ENCODE measurements around the gene CANT1. TPM values are rescaled to one million over a fixed set of nuclear protein-coding genes. Genes with fewer than 3 reads are reported as not detected.

CANT1 gene
- total and polyA plus RNA-seq, 9 of the 15 experiments (the other 6 are each of a cell fraction or from before 2014, with no cell fraction given), result 2.7 to 66.4 (median 22.5) TPM

DNA sequence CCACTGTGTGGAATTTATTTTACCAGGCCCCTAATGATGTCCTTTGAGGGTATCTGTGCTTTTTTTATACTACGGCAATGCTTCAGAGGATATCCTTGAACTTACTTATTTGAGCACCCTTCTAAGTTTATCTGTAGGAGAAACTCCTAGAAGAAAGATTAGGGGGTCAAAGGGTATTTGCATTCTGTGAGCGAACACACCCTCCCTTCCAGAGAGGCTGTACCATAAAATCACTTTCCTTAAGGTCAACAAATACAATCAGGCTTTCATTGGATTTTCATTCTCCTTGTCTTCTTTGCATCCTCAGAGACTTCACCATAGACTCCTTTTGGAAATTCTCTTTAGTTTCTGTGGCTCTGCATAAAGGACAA lies 9.7 kb upstream of the CANT1 start:
- no peak overlapping the region for H3K4me3 ChIP-seq
- H3K36me3 ChIP-seq (ENCODE audit: control insufficient read depth, insufficient read depth, low read length), result no peaks in the 10 kb centered on the region
- H3K27me3 ChIP-seq (ENCODE audit: control insufficient read depth in 2 of 2, insufficient read depth in 2 of 2, low read length in 2 of 2), result peaks cover 21 to 29% of the 10 kb centered on the region in 2 experiments
- no peak overlapping the region for H3K27ac ChIP-seq (ENCODE audit: extremely low read depth, low read depth, low read length)
- no peak for DNase-seq (ENCODE audit: extremely low read depth in 1 of 4, low spot score in 3 of 4)
- H3K9ac ChIP-seq (ENCODE audit: insufficient read depth in 1 of 2, low read depth in 2 of 2, low read length in 2 of 2), result no peak overlapping the region
- H3K9me1 ChIP-seq (ENCODE audit: control insufficient read depth, insufficient read depth, low read length), result no peaks in the 10 kb centered on the region
- no peaks in the 10 kb centered on the region for H3K79me2 ChIP-seq (ENCODE audit: control insufficient read depth, insufficient read depth, low read length)
- intact Hi-C loops (cut with micrococcal nuclease), result loop anchor here (2.0 kb wide), 1 partner anchor 24 kb away; no protein-coding TSS in a partner anchor
- no peak overlapping the region for H2AFZ ChIP-seq (ENCODE audit: low read depth, low read length)
- BruUV-seq (replicated peaks), result no TSS peak
- FAIRE-seq, result no peak
- ChIA-PET CTCF (ENCODE audit: low intra/inter-chr PET ratio) (interaction anchor here (1.1 to 2.2 kb wide), 2 partner anchors 23 to 27 kb away, joined by 7 to 8 read pairs; no protein-coding TSS in a partner anchor), POLR2A (no interaction called here)
- 0 out of 2 replicates have a peak, but pooled peaks cover 4% of the 10 kb centered on the region for H4K20me1 ChIP-seq (replicated peaks; ENCODE audit: control insufficient read depth, insufficient read depth, low read length)
- TF ChIP-seq FOXK1 (CRISPR knock-in tag; IDR thresholded peaks at IDR 0.05; ENCODE audit: borderline replicate concordance), result no peak
- TF ChIP-seq, protein P1, sequence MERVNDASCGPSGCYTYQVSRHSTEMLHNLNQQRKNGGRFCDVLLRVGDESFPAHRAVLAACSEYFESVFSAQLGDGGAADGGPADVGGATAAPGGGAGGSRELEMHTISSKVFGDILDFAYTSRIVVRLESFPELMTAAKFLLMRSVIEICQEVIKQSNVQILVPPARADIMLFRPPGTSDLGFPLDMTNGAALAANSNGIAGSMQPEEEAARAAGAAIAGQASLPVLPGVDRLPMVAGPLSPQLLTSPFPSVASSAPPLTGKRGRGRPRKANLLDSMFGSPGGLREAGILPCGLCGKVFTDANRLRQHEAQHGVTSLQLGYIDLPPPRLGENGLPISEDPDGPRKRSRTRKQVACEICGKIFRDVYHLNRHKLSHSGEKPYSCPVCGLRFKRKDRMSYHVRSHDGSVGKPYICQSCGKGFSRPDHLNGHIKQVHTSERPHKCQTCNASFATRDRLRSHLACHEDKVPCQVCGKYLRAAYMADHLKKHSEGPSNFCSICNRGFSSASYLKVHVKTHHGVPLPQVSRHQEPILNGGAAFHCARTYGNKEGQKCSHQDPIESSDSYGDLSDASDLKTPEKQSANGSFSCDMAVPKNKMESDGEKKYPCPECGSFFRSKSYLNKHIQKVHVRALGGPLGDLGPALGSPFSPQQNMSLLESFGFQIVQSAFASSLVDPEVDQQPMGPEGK (CRISPR knock-in tag; IDR thresholded peaks at IDR 0.05; ENCODE audit: borderline replicate concordance), result no peak
- TF ChIP-seq, protein P2, sequence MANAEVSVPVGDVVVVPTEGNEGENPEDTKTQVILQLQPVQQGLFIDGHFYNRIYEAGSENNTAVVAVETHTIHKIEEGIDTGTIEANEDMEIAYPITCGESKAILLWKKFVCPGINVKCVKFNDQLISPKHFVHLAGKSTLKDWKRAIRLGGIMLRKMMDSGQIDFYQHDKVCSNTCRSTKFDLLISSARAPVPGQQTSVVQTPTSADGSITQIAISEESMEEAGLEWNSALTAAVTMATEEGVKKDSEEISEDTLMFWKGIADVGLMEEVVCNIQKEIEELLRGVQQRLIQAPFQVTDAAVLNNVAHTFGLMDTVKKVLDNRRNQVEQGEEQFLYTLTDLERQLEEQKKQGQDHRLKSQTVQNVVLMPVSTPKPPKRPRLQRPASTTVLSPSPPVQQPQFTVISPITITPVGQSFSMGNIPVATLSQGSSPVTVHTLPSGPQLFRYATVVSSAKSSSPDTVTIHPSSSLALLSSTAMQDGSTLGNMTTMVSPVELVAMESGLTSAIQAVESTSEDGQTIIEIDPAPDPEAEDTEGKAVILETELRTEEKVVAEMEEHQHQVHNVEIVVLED (CRISPR knock-in tag; IDR thresholded peaks at IDR 0.05), result no peak
- 25% methylated on average over 2 of the region's 2 CpGs for WGBS (ENCODE audit: insufficient coverage, low coverage, missing lambda C conversion rate)
- H3K4me2 ChIP-seq (ENCODE audit: insufficient read depth, low read length), result no peak overlapping the region
- no peaks in the 10 kb centered on the region for H3K9me3 ChIP-seq (replicated peaks; ENCODE audit: control insufficient read depth, insufficient read depth, low read depth, low read length)
- in situ Hi-C loops (cut with MboI), result no loop called here
- no peak for ATAC-seq
- peaks cover 0 to 6% of the 10 kb centered on the region in 2 experiments; a peak in 2 of 5 replicates for H3K4me1 ChIP-seq (replicated peaks in 1 of 2; ENCODE audit: control insufficient read depth in 2 of 2, insufficient read depth in 2 of 2, low read length in 2 of 2)
